ENCODE measurements around the gene SHISAL1. TPM values are rescaled to one million over a fixed set of nuclear protein-coding genes. Genes with fewer than 3 reads are reported as not detected.

SHISAL1 gene
- total RNA-seq, 1 experiment from 2014 or later: not detected

- no peaks in the 10 kb centered on the region for H3K36me3 Mint-ChIP-seq (ENCODE audit: insufficient read depth, unreplicated experiment)
- no peak for TF ChIP-seq CTCF (IDR thresholded peaks at IDR 0.05; ENCODE audit: insufficient read depth in 1 of 2, low read depth in 1 of 2, low read length in 1 of 2, severe bottlenecking in 1 of 2, unreplicated experiment in 1 of 2)
- H3K27me3 Mint-ChIP-seq (ENCODE audit: insufficient read depth, unreplicated experiment): peaks cover 4% of the 10 kb centered on the region
- no peak overlapping the region for H3K27ac Mint-ChIP-seq (ENCODE audit: unreplicated experiment)
- DNase-seq: no peak
- no peaks in the 10 kb centered on the region for H3K27me3 ChIP-seq (replicated peaks; ENCODE audit: control insufficient read depth, insufficient read depth, low read length)
- no peak overlapping the region for H3K4me3 Mint-ChIP-seq (ENCODE audit: unreplicated experiment)
- H3K4me1 ChIP-seq: no peaks in the 10 kb centered on the region
- intact Hi-C loops (cut with micrococcal nuclease; ENCODE audit: unreplicated experiment): no loop called here
- no peaks in the 10 kb centered on the region for H3K36me3 ChIP-seq (ENCODE audit: control insufficient read depth, insufficient read depth, low read length)
- ChIA-PET CTCF (no interaction called here), POLR2A (no interaction called here)
- no peaks in the 10 kb centered on the region for H3K9me3 Mint-ChIP-seq (ENCODE audit: unreplicated experiment)
- H3K4me3 ChIP-seq (ENCODE audit: low read depth, low read length): no peak overlapping the region
- BruUV-seq (replicated peaks): no TSS peak
- no peaks in the 10 kb centered on the region for H3K9me3 ChIP-seq
- H3K4me1 Mint-ChIP-seq (ENCODE audit: low read depth, unreplicated experiment): no peaks in the 10 kb centered on the region
Observed at GRCh38 chr22:44305888-44306287, 6.9 kb downstream of the SHISAL1 start.

- intact Hi-C loops (cut with micrococcal nuclease; ENCODE audit: unreplicated experiment): no loop called here
- Histone ChIP-seq H3K9me3 (no peaks in the 10 kb centered on the region), H3K27me3 (replicated peaks; ENCODE audit: control insufficient read depth, insufficient read depth, low read length) (no peaks in the 10 kb centered on the region), H3K4me1 (no peaks in the 10 kb centered on the region), H3K4me3 (ENCODE audit: low read depth, low read length) (no peak overlapping the region), H3K36me3 (ENCODE audit: control insufficient read depth, insufficient read depth, low read length) (no peaks in the 10 kb centered on the region)
- CTCF ChIA-PET: no interaction called here
- Mint-ChIP-seq H3K4me3 (ENCODE audit: unreplicated experiment) (no peak overlapping the region), H3K36me3 (ENCODE audit: insufficient read depth, unreplicated experiment) (no peaks in the 10 kb centered on the region), H3K9me3 (ENCODE audit: unreplicated experiment) (no peaks in the 10 kb centered on the region), H3K27ac (ENCODE audit: unreplicated experiment) (no peak overlapping the region), H3K4me1 (ENCODE audit: low read depth, unreplicated experiment) (no peaks in the 10 kb centered on the region), H3K27me3 (ENCODE audit: insufficient read depth, unreplicated experiment) (peaks cover 8% of the 10 kb centered on the region)
- DNase-seq: no peak
- no peak for TF ChIP-seq CTCF (IDR thresholded peaks at IDR 0.05; ENCODE audit: insufficient read depth in 1 of 2, low read depth in 1 of 2, low read length in 1 of 2, severe bottlenecking in 1 of 2, unreplicated experiment in 1 of 2)
- no TSS peak for BruUV-seq (replicated peaks)
- POLR2A ChIA-PET: no interaction called here
Observed at GRCh38 chr22:44305455-44305854, 7.3 kb downstream of the SHISAL1 start.

GRCh38 chr22:44304911-44305310, 7.8 kb downstream of the SHISAL1 start:
- no peak for DNase-seq
- intact Hi-C loops (cut with micrococcal nuclease; ENCODE audit: unreplicated experiment): no loop called here
- Histone ChIP-seq H3K9me3 (no peaks in the 10 kb centered on the region), H3K36me3 (ENCODE audit: control insufficient read depth, insufficient read depth, low read length) (no peaks in the 10 kb centered on the region), H3K4me1 (no peaks in the 10 kb centered on the region), H3K4me3 (ENCODE audit: low read depth, low read length) (no peak overlapping the region), H3K27me3 (replicated peaks; ENCODE audit: control insufficient read depth, insufficient read depth, low read length) (no peaks in the 10 kb centered on the region)
- no peaks in the 10 kb centered on the region for H3K36me3 Mint-ChIP-seq (ENCODE audit: insufficient read depth, unreplicated experiment)
- H3K4me1 Mint-ChIP-seq (ENCODE audit: low read depth, unreplicated experiment): no peaks in the 10 kb centered on the region
- H3K27ac Mint-ChIP-seq (ENCODE audit: unreplicated experiment): no peak overlapping the region
- CTCF ChIA-PET: no interaction called here
- H3K27me3 Mint-ChIP-seq (ENCODE audit: insufficient read depth, unreplicated experiment): peaks cover 12% of the 10 kb centered on the region
- POLR2A ChIA-PET: no interaction called here
- no peaks in the 10 kb centered on the region for H3K9me3 Mint-ChIP-seq (ENCODE audit: unreplicated experiment)
- no peak for TF ChIP-seq CTCF (IDR thresholded peaks at IDR 0.05; ENCODE audit: insufficient read depth in 1 of 2, low read depth in 1 of 2, low read length in 1 of 2, severe bottlenecking in 1 of 2, unreplicated experiment in 1 of 2)
- H3K4me3 Mint-ChIP-seq (ENCODE audit: unreplicated experiment): no peak overlapping the region
- BruUV-seq (replicated peaks): no TSS peak

Data from Caco-2 (cell line).